Activated T-cell treated with anti-CD3 and anti-CD28 coated beads, Interleukin-2, amount 50 U/mL, for 72 hours (primary cell): ENCODE data around the gene TCF12. TPM values are rescaled to one million over a fixed set of nuclear protein-coding genes. Genes with fewer than 3 reads are reported as not detected.

Experiments used
- ATAC-seq, 2 donors: fragments of 150-1000 bp; cut with Tn5 transposase; replicated peaks in 1 of 2; 2 replicates each; pipeline ENCODE4 v1.10.0; 2021; ENCODE audit warnings: moderate library complexity in 2 of 2, mild to moderate bottlenecking in 1 of 2
- DNase-seq, 2 donors: peaks; one replicate each; pipeline ENCODE4 v3.0.0; 2021 to 2022; ENCODE audit warnings: mixed read lengths in 1 of 2
- H3K27ac Mint-ChIP-seq: one replicate; pipeline ENCODE4 v1.8.0; 2022; ENCODE audit warnings: mild to moderate bottlenecking, moderate library complexity, mixed read lengths
- H3K27me3 Mint-ChIP-seq: one replicate; pipeline ENCODE4 v1.8.0; 2022; ENCODE audit warnings: low read depth, mixed read lengths
- H3K36me3 Mint-ChIP-seq, 2 donors: one replicate each; pipeline ENCODE4 v1.8.0; 2022; ENCODE audit warnings: mixed read lengths in 2 of 2, mild to moderate bottlenecking in 1 of 2; ENCODE audit not compliant: insufficient read depth in 2 of 2
- H3K4me1 Mint-ChIP-seq: one replicate; pipeline ENCODE4 v1.8.0; 2022; ENCODE audit warnings: low read depth, mixed read lengths
- H3K4me3 Mint-ChIP-seq, 2 donors: one replicate each; pipeline ENCODE4 v1.8.0; 2022; ENCODE audit warnings: mild to moderate bottlenecking in 2 of 2, mixed read lengths in 2 of 2, moderate library complexity in 2 of 2
- H3K9me3 Mint-ChIP-seq, 2 donors: one replicate each; pipeline ENCODE4 v1.8.0; 2022; ENCODE audit warnings: mixed read lengths in 2 of 2
- total RNA-seq, 2 donors: library from RNA; stranded (reverse); gene quantifications; one replicate each; pipeline ENCODE4 v1.2.3, GENCODE V29; 2022

Gene TCF12
- total RNA-seq, 2 donors from 2014 or later = 93.0 to 108 TPM

DNA sequence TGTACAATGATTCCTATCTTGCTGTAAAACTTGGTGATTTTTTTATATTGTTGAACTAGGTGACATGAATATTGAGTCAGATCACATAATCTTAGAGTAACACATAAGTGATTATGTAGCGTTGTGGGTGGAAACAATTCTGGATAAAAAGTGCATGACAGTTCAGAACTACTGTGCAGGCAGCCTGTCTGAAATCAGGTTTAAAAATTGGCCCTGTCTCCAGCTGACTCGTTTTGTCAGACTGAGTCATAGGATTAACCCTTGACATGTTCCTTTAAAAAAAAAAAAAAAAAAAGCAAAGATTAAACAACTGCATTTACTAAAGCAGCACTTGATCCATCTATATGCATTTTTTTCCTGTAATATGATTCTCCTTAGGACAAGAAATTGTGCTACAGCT is 297.8 kb downstream of the TCF12 start:
- DNase-seq (peak in 1 of 2 donors; percentile 5), ATAC-seq (peak; percentile 75 to 80)
- no peaks in the 10 kb centered on the region for H3K9me3 Mint-ChIP-seq

DNA sequence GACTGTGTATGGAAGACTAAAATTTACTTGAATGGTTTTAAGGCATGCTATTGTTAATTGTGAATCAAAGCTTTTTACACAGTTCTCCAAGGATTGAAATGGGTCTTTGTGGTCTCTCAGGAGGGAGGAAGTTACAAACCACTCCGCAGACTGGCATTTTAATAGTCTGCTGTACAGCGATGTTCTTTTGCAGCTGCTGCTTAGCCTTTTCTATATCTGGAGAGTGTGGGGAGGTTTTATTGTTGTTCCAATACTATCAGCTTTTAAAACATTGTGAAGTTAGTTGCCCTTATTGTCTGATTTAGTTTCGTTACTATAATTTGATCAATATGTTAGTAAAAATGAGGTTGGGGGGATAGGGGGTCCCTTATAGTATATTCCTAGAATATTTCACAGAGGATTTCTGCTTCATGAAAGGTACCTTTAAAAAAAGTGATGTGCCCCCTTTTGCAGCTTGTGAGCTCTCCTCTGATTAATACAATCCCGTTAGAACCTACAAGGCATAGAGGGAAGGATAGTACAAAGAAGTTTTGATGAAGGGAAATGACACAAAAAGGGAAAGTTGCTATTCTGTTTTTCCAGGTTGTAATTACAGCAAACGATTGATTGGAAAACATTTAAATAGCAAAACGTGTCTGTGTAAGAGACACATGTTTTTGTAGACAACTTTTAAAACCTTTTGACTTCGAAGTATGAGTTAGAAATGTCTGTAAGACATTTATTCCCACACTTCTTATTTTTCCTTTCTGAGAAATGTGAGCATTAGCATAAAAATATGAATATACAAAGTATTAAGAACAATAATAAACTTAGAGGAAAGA is 299.5 kb downstream of the TCF12 start:
- no peak for ATAC-seq
- Mint-ChIP-seq H3K36me3 (no peaks in the 10 kb centered on the region), H3K9me3 (no peaks in the 10 kb centered on the region), H3K4me3 (no peak overlapping the region), H3K27me3 (no peaks in the 10 kb centered on the region), H3K27ac (no peak overlapping the region), H3K4me1 (peaks cover 28% of the 10 kb centered on the region)
- no peak for DNase-seq

More for the DNA sequence above, 297.8 kb downstream of the TCF12 start:
- Mint-ChIP-seq H3K27ac (no peak overlapping the region), H3K4me3 (no peak overlapping the region), H3K27me3 (no peaks in the 10 kb centered on the region), H3K4me1 (peaks cover 28% of the 10 kb centered on the region), H3K36me3 (no peaks in the 10 kb centered on the region)

DNA sequence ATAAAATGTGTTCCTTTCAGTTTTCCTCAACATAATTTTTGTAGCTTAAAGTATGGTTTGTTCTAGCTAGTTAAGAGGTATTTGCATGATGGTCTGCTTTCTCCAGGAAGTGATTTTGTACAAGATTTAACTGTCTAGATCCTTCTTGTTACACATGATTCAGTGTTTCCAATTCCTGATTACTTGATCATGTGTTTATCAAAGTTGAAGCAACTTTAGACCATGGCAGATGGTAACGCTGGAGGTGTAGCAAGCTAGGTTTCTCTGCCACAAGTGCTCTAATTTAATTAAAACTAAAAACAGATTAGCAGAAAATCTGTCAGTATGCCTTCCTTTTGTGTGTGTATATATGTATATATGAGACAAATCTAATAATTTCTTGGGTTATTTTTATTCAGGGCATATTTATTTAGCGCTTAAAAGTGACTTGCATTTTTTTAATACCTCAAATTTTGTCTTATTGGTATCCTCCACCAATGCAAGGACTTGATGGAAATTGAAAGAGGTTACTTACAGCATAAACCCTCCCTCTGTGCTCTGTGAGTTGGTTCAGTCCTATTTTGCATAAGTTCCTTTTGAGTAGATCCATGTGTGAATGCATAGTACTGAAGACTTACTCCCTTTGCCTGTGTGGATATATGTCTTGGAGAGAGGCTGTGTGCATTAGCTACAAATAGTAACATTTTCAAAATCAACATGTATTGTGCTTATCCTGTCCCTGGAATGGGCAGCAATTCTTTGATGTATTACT is 300.6 kb downstream of the TCF12 start:
- Mint-ChIP-seq H3K27me3 (no peaks in the 10 kb centered on the region), H3K36me3 (no peaks in the 10 kb centered on the region), H3K27ac (no peak overlapping the region), H3K4me1 (peaks cover 24% of the 10 kb centered on the region), H3K4me3 (no peak overlapping the region), H3K9me3 (no peaks in the 10 kb centered on the region)
- ATAC-seq (no peak), DNase-seq (no peak)

DNA sequence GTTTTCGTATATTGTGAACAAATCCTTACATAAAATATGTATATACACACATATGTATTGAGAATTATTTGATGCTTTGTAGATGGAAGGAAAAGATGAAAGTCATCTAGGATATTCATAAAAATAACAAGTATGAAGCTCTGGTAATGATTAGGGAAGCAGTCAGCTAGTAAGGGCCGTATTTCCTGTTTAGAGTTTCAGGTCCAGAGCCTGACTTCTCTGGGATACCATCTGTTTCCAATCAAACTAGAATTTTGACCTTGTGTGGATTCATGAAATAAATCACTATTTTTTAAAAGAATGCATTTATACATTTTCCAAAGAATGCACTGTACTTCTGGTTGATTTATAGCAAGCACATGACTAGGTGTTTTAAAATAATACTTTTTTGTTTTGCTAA is 301.8 kb downstream of the TCF12 start:
- DNase-seq (no peak), ATAC-seq (no peak)
- no peak overlapping the region for H3K4me3 Mint-ChIP-seq
- no peaks in the 10 kb centered on the region for H3K9me3 Mint-ChIP-seq
- no peaks in the 10 kb centered on the region for H3K36me3 Mint-ChIP-seq
- no peak overlapping the region for H3K27ac Mint-ChIP-seq
- peaks cover 21% of the 10 kb centered on the region for H3K4me1 Mint-ChIP-seq
- no peaks in the 10 kb centered on the region for H3K27me3 Mint-ChIP-seq

DNA sequence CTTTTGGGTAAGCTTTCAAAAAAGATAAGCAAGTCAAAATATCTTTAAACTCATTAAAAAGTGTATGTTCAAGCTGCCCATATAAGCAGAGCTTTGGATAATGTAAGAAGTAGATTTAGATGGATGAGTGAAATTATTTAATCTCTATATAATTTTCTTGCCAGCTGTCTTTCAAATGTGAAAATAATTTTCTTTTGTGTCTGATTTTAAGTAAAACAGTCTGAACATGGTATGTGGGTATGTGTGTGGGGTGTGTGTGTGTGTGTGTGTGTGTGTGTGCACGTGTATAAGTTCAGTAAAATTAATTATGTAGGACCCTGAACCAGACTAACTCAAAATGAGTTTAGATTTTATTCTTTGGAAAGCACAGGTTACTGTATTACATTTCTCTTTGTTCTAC is 302.7 kb downstream of the TCF12 start:
- no peaks in the 10 kb centered on the region for H3K27me3 Mint-ChIP-seq
- H3K27ac Mint-ChIP-seq = no peak overlapping the region
- H3K4me1 Mint-ChIP-seq = peaks cover 14% of the 10 kb centered on the region
- H3K9me3 Mint-ChIP-seq = no peaks in the 10 kb centered on the region
- H3K4me3 Mint-ChIP-seq = no peak overlapping the region
- no peaks in the 10 kb centered on the region for H3K36me3 Mint-ChIP-seq
- no peak for DNase-seq
- ATAC-seq = no peak

DNA sequence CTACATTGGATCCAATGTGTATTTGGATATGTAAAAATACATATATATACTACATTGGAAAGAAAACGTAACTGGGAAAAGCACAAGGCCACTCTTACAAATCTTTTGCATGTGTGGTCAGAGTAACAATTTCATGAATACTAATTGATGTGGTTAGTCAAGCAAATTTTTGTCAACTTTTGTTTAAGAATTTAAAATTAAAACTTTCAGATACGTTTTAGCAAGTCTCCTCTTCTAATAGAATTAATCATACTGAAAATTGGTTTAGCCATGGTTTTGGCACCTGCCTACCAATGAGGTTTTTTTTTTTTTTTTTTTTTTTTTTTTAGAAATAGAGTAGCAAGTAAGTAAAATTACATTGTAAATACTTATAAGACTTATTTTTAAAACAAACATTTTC is 304.9 kb downstream of the TCF12 start:
- ATAC-seq (no peak), DNase-seq (no peak)
- no peaks in the 10 kb centered on the region for H3K4me1 Mint-ChIP-seq
- H3K9me3 Mint-ChIP-seq = no peaks in the 10 kb centered on the region
- no peak overlapping the region for H3K4me3 Mint-ChIP-seq
- H3K36me3 Mint-ChIP-seq = no peaks in the 10 kb centered on the region
- H3K27me3 Mint-ChIP-seq = no peaks in the 10 kb centered on the region
- no peak overlapping the region for H3K27ac Mint-ChIP-seq

DNA sequence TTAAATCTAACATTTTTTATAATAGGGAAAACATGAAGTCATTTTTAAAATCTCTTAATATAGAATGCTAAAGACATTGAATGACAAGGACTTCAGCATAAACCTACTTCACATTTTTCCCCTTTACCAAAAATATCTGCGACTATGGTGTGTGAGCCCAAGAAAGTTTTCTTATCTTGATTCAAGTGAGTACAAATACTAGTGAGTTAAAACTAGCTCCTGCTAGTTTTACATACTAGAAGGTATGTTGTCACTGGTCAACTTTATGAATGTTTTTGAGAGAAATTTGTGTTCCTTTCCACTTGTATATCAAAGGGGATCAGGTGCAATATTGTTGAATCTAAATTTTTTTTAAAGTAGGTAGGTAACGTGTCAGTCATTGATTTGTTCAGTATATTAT is 305.4 kb downstream of the TCF12 start:
- H3K36me3 Mint-ChIP-seq = no peaks in the 10 kb centered on the region
- H3K9me3 Mint-ChIP-seq = no peaks in the 10 kb centered on the region
- no peak for DNase-seq
- H3K4me3 Mint-ChIP-seq = no peak overlapping the region
- H3K4me1 Mint-ChIP-seq = no peaks in the 10 kb centered on the region
- no peak overlapping the region for H3K27ac Mint-ChIP-seq
- no peaks in the 10 kb centered on the region for H3K27me3 Mint-ChIP-seq
- ATAC-seq = no peak

DNA sequence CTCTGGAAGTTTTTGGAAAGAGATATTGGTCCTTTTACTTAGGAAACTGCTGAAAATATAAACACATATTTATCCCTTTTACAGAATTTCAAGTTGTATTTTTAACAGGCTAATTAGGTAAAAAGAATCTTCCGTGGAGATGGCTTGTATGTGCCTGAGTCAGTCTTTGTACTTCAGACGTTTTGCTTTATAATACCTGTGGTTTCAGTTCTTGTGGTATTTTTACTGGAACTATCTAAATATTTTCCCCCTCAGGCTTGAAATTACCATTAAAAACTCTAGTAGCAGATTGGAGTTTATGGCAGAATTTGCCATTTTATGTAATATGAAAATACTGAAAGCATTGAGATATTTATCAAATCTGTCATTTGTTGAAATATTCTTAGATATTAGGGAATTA is 306.2 kb downstream of the TCF12 start:
- no peak overlapping the region for H3K27ac Mint-ChIP-seq
- H3K27me3 Mint-ChIP-seq = no peaks in the 10 kb centered on the region
- ATAC-seq (no peak), DNase-seq (no peak)
- H3K36me3 Mint-ChIP-seq = no peaks in the 10 kb centered on the region
- H3K4me1 Mint-ChIP-seq = no peaks in the 10 kb centered on the region
- no peak overlapping the region for H3K4me3 Mint-ChIP-seq
- no peaks in the 10 kb centered on the region for H3K9me3 Mint-ChIP-seq

DNA sequence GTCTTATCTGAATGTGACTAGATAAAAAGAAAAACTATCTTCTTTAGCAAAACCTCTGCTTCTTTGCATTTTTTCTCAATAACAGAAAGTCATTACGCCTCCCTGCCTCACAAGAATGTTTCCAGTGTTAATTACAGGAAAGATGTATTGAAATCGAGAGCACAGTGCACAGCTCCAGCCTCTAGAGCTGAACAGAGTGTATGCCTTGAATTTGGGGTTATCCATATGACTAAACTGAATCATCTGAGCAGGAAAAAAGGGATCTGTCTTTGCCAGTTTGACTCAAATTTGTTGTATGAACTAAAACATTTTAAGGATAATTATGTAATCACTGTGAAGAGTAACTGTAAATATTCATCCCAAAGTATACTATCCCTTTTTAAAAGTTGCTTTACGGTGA is 308.7 kb downstream of the TCF12 start:
- Mint-ChIP-seq H3K27me3 (no peaks in the 10 kb centered on the region), H3K36me3 (no peaks in the 10 kb centered on the region), H3K9me3 (no peaks in the 10 kb centered on the region), H3K27ac (no peak overlapping the region), H3K4me3 (no peak overlapping the region), H3K4me1 (no peaks in the 10 kb centered on the region)
- DNase-seq (no peak), ATAC-seq (no peak)

DNA sequence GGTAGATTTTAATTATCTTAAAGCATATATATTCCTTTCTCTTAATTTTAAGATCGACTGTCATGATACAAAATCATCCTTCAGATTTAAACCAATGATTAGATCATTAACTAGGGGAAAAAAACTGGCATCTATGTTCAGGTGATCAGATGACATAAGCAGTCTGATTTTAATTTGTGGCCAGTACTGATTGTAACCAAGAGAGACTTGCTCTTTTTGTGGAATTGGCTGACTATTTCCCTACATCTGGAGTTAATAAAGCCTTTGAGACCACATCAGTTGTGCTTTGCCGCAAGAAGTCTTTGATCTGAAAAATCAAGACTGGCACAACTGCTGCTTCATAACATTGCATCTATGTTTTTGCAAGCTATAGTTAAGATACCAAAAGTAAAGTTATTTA is 309.5 kb downstream of the TCF12 start:
- ATAC-seq (no peak), DNase-seq (no peak)
- Mint-ChIP-seq H3K9me3 (no peaks in the 10 kb centered on the region), H3K36me3 (peaks cover 0 to 2% of the 10 kb centered on the region in 2 donors), H3K4me1 (no peaks in the 10 kb centered on the region), H3K4me3 (no peak overlapping the region), H3K27ac (no peak overlapping the region), H3K27me3 (no peaks in the 10 kb centered on the region)

DNA sequence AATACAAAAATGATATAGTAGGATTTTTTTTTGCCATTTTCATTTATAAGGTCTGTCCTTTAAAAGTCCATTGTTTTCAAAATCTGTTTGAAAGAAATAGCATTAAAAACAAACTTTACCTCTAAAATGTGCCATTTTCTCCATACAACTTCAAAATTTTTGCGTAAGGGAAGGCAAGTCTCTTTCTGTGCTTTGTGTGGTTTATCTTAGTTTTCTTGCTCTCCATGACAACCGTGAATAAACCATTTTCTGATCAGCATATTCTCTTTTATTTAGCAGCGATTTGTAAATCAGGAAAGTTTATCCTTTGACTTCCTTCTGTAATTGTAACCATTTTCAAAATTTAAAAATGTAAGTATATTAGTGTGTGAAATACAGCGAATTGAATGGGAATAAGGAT is 310.0 kb downstream of the TCF12 start:
- Mint-ChIP-seq H3K27me3 (no peaks in the 10 kb centered on the region), H3K9me3 (no peaks in the 10 kb centered on the region), H3K4me1 (no peaks in the 10 kb centered on the region), H3K4me3 (no peak overlapping the region), H3K36me3 (peaks cover under 1 to 2% of the 10 kb centered on the region in 2 donors), H3K27ac (no peak overlapping the region)
- ATAC-seq (no peak), DNase-seq (no peak)

DNA sequence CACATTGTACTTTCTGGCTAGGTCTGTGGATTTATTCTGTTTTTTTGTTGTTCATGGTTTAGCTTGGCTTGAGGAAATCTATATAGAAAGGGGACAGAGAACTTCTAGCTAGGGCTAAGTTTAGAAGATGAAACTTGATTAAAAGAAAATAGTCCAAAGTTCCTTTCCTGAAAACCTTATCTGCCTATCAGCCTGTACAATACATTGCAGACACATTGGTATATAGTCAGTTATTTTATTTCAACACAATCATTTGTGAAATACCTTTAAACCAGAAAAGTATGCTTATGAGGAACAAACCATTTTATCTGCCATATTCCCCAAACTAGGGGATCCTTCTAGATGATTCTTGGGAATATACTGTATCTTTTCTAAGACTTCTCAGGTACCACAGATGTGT is 310.6 kb downstream of the TCF12 start:
- H3K4me3 Mint-ChIP-seq = no peak overlapping the region
- peaks cover 2 to 4% of the 10 kb centered on the region in 2 donors for H3K36me3 Mint-ChIP-seq
- H3K27me3 Mint-ChIP-seq = no peaks in the 10 kb centered on the region
- H3K4me1 Mint-ChIP-seq = no peaks in the 10 kb centered on the region
- H3K9me3 Mint-ChIP-seq = no peaks in the 10 kb centered on the region
- no peak for DNase-seq
- no peak for ATAC-seq
- no peak overlapping the region for H3K27ac Mint-ChIP-seq

DNA sequence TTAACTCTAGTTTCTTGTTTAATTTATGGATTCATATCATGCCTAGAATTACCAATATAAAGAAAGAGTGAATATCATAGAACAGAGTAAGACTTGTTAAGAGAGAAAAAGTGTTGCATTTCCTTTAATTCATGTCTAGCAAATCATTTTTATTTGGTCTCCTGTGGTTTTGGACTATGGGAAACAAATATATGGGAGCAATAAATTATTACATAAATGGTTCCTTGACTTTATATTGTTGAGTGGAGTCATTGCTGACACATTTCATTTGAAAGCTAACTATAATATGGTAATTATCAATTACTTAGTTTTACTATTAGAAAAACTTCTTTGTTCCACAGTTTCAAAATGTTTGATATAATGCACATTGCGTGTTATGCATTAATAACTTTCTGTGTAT is 313.1 kb downstream of the TCF12 start:
- no peak for DNase-seq
- no peak for ATAC-seq
- Mint-ChIP-seq H3K4me3 (no peak overlapping the region), H3K9me3 (no peaks in the 10 kb centered on the region), H3K36me3 (peaks cover 2 to 8% of the 10 kb centered on the region in 2 donors), H3K27me3 (no peaks in the 10 kb centered on the region), H3K27ac (no peak overlapping the region), H3K4me1 (no peaks in the 10 kb centered on the region)
